GM21619 (cell line): ENCODE results near the gene FRMD4A.

ENCODE experiments used
- ATAC-seq: cut with Tn5 transposase; IDR thresholded peaks from one replicate; pipeline ENCODE4 v1.9.1; 2021; ENCODE audit not compliant: unreplicated experiment

Gene FRMD4A

DNA sequence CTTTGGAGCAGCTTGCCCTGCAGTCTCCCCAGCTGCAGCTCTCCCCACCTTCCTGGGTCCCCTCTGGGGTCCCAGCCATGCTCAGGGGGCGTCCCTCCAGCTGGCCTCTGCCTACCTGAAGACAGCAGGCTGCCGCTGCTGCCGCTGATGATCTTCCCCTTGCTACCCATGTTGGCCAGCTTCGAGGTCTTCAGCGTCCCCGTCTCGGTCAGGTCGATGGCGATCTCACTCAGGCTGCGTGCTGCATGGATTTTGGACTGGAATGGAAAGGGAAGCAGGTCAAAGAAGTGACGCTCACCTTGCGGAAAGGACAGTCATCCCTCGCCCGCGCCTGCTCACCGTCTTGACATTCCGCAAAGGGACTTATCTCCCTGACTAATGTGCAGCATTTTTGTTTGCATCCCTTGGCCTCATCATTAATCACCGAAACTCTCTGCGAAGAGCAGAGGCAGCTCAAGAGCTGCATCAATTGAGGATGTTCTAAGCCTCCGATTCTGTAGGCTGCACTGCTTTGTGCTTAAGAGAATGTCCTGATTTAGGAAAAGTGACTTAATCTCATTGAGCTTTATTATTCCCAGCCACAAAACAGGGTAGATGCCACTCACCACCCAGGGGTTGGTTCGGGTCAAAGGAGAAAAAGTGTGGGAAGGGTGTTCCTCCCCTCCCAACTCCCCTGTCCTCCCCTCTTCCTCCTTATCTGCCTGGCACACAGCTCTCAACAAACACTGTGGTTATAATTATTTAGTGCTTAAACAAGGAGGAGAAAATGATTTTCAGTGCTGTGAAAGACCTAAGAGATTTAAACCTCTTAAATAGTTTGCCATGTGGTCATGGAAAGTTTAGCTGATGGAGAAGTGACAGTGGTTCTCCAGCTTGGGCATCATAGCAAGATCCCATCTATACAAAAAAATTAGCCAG is 636.7 kb downstream of the FRMD4A start:
- no peak for ATAC-seq

DNA sequence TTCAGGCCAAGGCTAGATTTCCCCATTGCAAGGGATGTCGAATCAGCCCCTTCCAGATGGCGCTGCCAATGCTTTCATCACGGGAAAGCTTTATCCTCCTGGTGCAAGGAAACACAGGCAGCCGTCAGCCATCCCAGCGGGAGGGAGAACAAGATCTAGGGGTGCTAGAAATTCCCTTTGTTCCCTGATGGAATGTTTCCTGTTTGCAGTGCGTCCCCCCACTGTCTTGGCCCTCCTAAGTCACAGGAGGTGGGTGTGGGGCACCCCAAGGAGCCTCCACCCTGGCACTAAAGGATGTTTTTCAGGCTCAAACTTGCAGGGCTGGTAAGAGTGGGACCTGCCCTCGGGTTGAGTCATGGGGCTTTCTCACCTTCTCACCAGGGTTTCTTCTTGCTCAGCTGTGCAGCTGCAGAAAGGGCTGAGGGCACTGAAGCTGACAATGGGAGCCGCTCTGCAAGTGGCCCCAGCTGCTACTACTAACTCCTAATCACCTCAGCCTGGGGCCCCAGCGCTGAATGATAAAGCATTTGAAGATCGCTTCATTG is 640.4 kb downstream of the FRMD4A start:
- ATAC-seq = peak; percentile 80

DNA sequence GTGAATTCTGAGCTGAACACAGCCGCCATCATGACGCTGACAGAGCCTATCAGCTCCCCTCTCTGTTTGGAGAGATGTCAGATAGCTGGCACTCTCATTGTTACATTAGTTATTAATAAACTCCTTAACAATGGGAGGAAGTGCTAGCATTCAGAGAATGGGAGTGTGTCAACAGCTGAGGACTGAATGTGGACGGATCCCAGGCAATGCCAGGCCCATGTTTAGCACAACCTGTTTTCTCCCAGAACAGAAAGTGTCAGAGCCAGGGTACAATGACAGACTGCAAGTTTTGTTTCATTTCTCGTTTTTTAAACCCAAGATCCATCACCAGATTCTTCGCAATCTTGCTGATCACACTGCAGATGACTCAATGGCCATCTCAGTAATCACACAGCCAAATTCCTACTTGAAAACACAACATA is 644.4 kb downstream of the FRMD4A start:
- ATAC-seq = no peak

DNA sequence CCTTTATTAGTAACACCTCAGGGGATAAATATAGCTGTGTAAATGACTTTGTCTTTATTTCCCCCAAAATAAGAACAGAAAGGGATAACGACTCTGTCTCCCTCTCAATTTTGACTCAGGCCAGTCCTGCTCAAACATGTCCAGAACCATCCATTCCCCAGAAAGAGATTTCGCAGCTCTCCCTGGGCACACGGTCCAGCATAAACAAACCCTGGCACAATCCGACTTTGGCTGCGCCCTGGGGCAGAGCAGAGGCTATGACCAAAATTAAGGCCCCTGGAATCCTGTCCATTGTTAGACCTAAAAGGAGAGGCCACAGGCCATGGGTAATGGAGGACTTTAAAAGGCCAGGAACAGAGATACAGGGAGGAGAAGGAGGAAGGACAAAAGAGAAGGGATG is 644.8 kb downstream of the FRMD4A start:
- no peak for ATAC-seq

DNA sequence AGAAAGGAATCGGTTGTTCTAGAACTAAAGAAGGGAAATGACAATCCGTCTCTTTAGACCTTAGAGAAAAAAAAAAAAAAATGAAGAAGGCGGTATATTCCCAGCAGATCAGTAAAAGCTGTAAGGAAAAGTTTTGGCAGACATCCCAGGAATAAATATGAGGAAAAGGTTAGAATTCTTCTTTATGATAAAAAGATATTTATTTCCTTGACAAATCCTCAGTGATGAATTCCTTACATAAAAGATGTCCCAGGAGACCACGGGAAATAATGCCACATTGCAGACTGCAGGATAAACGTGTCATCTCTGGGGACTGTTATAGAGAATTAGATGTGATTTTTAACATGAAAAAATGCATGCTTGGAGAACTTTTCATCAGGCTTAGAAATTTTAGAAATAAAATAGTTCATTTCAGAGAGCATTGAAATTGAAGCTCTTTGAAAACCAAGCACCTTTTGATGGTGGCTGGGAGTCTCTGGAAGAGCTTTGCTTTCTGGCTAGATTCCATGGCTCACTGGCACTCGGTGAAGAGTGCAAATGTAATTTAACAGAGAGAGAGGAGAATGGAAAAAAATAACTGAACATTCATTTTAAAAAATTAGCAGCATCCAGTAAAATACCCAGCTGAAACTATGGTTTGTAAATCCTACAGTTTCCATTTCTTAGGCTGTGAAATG is 645.8 kb downstream of the FRMD4A start:
- ATAC-seq = no peak

DNA sequence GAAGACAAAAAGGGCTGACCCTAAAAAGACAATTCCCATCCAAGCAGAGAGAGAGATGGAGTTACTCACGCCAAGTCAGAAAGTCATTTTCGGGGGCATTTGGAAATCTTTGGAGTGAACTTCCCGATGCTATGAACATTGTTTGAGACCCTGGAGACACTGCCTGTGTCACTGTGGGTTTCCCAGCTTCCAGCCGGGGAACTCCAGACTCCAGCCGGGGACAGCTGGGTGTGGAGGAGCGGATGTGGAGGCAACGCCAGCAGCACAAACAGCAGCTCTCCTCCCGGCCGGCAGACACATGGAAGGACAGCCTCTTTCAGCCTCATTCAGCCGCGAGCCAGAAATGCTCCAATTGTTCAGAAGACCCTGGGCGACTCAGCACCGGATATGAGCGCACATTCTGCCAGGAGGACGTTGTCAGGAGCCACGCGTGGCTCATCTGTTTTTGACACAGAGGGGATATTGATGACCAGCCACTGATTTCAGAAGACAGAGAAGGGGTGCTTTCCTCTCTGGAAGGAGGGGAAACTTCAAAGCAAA is 646.4 kb downstream of the FRMD4A start:
- no peak for ATAC-seq

DNA sequence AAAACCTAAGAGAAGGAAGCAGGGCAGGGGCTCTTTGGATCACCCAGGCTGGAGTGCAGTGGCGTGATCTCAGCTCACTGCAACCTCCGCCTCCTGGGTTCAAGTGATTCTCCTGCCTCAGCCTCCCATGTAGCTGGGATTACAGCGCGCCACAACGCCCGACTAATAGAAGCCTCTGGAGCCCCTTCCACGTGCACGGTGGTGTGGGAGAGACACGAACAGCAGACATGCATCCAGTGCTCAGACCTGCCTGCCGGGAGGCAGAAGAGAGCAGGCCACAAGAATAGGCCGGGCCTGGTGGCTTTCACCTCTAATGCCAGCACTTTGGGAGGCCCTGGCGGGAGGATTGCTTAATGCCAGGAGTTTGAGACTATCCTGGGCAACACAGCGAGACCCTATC is 647.7 kb downstream of the FRMD4A start:
- no peak for ATAC-seq

DNA sequence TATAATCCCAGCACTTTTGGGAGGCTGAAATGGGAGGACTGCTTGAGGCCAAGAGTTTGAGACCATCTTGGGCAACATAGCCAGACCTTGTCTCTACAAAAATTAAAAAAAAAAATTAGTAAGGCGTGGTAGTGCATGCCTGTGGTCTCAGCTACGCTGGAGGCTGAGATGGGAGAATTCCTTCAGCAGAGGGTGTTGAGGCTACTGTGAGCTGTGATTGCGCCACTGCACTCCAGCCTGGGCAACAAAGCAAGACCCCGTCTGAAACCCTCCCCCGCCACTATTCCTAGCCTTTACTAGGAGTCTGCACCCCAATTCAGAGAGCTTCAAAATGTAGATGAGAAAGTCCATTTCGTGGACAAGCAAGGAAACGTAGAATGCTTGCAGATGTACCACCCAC is 648.8 kb downstream of the FRMD4A start:
- ATAC-seq = no peak

DNA sequence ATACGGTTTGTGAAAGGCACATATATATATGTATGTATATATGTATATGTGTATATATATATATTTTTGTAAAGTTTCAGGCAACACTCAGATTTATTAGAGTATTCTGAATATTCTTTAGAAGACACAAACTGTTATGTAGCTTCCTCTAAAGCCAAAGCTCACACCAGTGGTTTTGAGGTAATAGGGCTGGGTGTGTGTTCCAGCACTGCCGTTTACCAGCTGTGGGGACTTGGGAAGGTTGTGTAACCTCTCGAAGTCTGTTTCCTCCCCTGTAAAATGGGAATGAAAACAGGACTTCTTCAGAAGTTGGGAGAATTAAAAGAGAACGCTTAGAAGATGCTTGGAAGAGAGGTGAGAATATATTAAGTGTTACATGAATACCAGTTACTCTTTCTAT is 649.2 kb downstream of the FRMD4A start:
- ATAC-seq = no peak

DNA sequence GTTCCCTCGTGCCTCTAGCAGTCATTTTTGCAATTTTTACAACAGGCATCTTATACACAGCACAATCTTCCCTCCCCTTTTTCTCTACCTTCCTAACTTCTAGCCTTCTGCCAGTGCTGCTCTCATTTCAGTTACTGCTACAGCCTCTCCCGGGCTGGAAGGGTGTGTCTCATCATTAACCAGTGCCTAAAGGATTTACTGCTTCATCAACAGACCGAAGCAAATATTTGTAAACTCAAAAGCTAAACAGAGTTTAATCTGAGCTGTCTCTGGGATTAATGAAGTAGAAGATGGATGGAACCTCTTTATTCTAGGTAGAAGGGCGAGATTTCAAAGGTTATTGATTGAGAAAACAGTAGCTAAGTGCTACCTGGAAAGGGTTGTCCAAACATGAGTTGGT is 649.6 kb downstream of the FRMD4A start:
- ATAC-seq = no peak

DNA sequence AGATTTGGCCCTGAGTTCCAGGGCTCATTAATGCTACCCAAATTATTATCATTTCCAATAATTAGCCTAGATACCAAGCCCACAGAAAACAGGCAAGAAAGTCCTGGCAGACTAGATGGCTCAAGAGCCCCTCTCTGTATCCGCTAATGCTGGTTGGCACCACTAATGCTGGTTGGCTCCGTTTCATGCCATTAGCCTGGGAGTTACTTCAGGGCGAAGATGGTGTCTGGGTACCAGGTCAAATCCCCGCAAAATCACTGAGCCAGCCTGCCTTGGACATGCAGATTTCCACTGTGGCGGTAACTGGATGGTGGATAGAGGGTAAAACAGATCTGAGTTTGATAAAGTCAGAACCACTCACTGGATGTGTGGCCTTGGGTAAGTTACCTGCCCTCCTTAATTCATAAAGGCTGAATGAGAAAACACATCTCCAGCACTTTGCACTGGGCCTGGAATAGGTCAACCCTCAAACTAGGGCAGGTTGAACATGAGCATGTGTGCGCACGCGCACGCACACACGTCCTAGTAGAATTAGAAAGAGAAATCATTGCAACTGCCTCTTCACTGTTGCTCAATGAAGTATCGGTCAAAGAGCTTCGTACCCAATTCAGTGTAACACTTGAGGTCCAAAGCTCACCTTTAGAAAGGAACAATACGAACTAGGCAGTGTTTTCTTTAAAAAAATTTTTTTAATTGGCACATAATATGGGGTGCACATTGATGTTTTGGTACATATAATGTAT is 652.5 kb downstream of the FRMD4A start:
- no peak for ATAC-seq

DNA sequence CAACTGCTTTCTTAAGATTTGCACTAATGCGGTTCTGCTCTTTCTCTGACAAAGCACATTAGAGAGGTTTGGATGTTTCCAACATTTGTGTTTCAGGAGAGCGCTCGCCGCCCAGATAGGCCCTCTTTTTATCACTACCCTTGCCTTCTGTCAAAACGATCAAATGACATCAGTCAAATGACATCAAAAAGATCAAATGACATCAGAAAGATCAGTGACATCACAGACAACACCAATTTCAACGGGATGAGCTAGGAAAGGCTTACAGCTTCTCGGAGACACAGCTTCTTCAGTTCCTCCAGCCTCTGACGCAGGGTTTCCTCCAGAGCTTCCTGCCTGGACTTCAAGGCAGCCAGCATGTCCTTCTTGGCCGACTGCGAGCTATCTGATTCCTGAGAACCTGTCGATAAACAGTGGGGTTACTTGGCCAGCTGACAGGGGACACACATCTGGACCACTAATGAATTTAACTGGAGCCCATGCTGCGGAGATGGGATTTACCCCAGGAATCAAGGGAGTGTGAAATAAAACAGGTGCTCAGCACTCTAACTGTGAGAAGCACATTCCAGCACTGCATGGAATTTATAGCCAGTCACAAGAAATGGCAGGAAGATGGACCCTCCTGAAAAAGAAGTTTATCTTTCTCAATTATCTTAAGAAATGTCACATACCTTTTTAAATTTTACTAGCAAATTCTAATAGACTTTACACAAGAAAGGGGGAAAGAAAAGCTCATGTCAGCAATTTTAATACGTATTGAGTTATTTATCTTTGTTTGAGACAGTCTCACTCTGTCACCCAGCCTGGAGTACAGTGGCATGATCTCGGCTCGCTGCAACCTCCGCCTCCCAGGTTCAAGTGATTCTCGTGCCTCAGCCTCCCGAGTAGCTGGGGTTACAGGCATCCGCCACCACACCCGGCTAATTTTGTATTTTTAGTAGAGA is 655.8 kb downstream of the FRMD4A start:
- ATAC-seq = no peak

DNA sequence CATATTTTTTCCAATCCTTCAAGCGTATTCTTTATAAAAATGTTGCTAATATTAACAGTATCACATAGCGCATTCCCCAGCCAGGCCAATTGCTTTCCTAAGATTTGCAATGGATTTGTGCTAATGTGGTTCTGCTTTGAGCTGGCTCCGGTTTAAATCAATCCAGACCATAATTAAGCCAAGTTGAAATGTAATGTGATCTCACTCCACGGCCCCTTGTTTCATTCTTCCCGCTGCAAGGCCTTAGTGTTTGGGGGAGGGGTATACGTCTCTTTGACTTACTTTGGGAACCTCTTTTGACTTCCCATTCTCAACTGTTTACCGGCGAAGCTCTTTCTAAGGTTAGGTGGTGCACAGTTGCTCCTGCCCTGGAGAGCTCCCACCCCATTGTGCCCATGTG is 657.6 kb downstream of the FRMD4A start:
- no peak for ATAC-seq

DNA sequence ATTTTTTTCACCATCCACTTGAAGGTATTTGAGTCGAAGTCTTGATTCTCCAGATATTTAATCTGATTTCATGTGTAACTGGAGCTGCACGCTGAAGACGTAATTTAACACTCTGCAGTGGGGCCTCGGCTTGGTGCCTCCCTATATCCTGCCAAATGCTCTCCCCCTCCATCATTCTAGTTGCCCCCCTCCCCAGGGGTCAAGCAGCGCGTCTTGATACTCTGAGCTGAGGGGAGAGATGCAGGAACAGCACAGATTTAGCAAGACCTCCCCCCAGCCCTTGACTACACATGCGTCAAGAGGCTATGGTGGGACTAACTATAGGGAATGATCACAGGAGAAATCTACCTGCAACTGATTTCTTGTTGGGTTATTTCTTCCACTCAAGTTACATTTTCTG is 658.2 kb downstream of the FRMD4A start:
- no peak for ATAC-seq

DNA sequence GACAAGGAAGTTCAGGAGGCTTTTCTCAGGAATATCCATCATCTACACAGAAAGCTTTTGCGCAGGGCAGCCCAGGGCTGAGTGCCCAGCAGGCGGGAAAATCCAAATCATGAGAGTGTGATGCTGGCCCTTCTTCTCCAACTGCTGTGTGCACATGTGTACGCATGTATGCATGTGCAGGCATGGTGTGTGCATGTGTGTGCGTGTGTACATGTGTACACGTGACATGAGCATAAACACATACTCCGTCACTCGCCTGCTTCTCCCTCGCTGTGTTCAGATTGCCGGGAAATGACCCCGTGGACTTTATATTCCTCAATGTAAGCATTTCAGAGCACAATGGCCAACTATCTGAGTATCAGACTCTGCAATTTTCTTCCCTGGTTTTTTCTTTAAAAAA is 658.8 kb downstream of the FRMD4A start:
- no peak for ATAC-seq

DNA sequence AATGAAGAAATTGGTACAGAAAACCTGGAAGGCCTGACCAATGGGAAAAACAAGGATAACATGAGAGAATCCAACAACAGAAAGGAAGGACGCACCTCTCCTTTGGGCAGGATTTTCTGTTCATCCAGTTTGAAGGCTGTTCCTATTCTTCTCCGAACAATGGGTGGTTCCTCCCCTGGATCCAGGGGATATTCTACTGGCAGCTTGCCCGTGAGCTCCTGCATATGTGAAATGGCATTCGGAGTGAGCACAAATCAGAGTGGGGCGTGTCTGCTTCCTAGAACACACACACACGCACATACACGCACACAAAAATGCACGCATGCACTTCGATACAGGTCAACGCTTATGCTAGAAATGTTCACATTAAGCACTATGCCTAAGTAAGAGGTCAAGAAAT is 660.4 kb downstream of the FRMD4A start:
- no peak for ATAC-seq

DNA sequence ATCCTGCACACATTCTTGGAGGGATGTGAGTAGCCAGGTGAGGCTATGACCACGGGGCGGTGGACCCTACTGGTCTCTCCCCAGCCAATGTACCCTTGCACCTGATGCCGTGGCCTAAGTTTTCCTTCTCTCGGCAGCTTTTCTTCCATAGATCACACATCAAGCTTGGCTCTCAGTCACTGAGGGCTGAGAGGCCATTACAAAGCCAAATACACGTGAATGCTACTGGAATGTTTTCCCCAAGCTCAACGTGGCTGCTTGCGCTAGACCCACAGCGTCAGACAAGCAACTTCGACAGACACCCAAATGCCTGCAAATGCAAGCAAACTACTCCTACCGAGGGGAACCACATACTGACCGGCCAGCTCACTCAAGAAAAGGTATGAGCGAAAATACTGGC is 660.8 kb downstream of the FRMD4A start:
- ATAC-seq = no peak

DNA sequence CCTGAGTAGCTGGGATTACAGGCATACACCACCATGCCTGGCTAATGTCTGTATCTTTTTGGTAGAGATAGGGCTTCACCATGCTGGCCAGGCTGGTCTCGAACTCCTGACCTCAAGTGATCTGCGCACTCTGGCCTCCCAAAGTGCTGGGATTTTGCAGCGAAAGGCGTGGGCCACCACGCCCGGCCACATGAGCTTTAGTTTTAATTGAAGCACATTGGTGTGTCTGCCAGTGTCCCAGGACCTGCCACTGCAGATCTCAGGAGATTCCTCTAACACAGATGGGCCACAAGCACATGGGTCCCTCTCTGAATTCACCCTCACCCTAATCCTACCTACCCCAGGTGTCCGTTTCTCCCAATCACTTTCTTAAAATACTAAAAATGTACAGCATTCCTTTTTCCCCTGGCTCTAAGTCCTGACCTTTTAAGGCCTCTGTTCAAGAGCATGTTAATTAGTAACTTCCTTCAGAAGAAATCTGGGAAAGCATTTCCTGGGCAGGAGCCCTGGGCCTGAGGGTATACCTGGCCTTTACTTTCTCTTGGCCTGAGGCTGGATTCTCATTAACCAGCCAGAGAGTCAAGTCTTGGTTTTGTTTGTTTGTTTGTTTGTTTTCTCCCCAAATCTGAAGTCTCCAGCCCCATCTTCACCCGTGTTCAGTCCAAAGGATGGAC is 661.4 kb downstream of the FRMD4A start:
- ATAC-seq = no peak

DNA sequence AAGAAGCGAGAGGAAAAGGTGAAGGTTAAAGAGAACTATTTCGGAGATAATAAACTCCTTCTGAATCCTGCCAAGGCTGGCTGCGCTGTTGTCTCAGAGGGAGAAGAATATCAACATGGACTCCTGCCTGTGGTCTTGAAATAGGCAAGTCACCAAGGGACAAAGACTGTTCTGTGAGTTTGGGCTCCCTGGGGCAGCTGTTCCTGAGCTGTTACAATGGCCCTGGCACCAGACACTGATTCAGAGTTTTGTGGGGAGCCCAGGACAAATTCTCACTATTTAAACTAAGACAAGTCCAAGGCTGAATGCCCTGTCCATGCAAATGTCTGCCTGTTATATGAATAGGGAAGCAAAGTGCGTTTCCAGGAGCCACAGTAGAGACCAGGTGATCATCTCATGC is 662.6 kb downstream of the FRMD4A start:
- no peak for ATAC-seq
